ENCODE results near the gene TEAD1.

DNA sequence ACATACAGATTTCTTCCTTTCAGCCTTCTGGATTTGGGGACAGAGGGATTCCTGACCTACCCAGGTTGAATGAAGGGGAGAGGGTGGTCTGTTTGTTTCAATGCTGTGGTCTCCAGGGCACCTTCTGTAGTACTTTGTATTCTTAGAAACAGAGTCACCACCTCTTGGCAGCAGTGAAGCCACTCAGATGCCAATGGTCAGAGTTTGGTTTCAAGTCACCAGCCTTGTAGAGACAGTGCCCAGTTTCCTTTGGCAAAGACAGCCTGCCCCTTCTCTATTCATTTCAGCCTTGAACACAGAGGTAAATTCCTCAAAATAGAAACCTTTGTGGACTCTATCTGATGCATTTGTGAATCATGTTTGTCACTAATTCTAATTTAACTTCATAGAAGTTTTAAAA, 223.2 kb downstream of the TEAD1 start:
- TF ChIP-seq, protein P1, sequence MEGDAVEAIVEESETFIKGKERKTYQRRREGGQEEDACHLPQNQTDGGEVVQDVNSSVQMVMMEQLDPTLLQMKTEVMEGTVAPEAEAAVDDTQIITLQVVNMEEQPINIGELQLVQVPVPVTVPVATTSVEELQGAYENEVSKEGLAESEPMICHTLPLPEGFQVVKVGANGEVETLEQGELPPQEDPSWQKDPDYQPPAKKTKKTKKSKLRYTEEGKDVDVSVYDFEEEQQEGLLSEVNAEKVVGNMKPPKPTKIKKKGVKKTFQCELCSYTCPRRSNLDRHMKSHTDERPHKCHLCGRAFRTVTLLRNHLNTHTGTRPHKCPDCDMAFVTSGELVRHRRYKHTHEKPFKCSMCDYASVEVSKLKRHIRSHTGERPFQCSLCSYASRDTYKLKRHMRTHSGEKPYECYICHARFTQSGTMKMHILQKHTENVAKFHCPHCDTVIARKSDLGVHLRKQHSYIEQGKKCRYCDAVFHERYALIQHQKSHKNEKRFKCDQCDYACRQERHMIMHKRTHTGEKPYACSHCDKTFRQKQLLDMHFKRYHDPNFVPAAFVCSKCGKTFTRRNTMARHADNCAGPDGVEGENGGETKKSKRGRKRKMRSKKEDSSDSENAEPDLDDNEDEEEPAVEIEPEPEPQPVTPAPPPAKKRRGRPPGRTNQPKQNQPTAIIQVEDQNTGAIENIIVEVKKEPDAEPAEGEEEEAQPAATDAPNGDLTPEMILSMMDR (IDR thresholded peaks at IDR 0.05; ENCODE audit: low read depth, low read length, poor library complexity, severe bottlenecking), result no peak
- TF ChIP-seq EZH2phosphoT487 (IDR thresholded peaks at IDR 0.05; ENCODE audit: borderline replicate concordance, low read length), result no peak
